ENCODE measurements around the gene TM6SF1. TPM values are rescaled to one million over a fixed set of nuclear protein-coding genes. Genes with fewer than 3 reads are reported as not detected.
"Not testable (repeated sequence)": the region's sequence is repeated elsewhere in the genome, so short reads cannot be mapped to it uniquely, and the experiment has no call there.

TM6SF1 gene
- total RNA-seq, 1 donor from 2014 or later = 3.6 TPM

DNA sequence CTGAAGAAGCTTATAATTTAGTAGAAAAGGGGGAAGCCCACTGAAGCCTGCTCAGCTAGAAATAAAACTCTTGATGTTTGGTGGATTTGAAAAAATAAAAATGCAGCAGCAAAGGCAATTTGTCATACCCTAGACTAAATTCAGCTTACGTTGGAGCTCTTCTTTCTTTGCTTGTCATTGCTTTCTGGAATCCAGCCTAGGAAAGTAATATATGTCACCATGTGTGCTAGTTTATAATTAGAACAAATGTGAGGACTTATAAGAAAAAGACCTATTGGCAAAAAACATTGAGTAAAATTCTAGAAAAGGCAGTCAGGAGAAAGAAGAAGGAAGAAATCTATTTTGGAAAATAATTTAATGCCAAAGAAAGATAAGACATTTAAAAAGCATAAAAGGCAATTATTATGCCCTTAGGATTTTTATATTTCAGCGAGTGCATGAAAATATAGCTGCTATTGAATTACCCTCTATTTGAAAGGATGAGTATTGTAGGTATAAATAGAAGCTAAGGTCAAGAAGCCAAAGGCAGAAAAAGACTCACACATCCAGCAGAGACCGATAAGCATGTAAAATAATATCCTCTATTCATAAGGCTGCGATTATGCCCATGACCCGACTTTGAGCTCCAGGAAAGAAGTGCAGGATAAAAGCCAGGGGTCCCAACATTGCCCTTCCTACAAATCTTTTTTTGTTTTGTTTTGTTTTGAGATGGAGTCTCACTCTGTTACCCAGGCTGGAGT, 29.8 kb upstream of the TM6SF1 start:
- no peak for DNase-seq
- H3K27me3 Mint-ChIP-seq = peaks cover 34% of the 10 kb centered on the region
- H3K4me1 Mint-ChIP-seq = peaks cover 3% of the 10 kb centered on the region
- peaks cover 16% of the 10 kb centered on the region for H3K9me3 Mint-ChIP-seq
- peaks cover 2% of the 10 kb centered on the region for H3K36me3 Mint-ChIP-seq (ENCODE audit: low read depth)
- H3K27ac Mint-ChIP-seq = no peak overlapping the region
- intact Hi-C loops (cut with micrococcal nuclease) = no loop called here
- H3K4me3 Mint-ChIP-seq = no peak overlapping the region

DNA sequence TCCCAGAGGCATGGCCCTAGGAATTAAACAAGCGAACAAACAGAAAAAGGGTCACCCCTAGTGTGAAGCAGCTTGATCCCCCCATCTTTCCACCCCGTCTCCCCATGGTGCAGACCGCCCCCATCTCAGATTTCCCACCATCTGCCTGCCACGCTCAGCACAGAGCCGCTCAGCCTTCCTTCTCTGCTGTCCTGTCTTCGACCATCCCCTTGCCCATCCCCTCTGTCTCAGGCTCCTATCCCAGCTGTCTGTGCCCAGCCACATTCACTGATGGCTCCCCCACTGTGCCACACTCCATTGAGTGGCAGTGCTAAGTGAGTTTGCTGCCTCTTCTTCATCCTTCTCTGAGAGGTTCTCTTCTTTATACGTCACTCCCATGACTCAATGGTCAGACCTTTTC, 28.7 kb upstream of the TM6SF1 start:
- DNase-seq = no peak
- peaks cover 36% of the 10 kb centered on the region for H3K27me3 Mint-ChIP-seq
- peaks cover 16% of the 10 kb centered on the region for H3K9me3 Mint-ChIP-seq
- H3K36me3 Mint-ChIP-seq (ENCODE audit: low read depth) = peaks cover 2% of the 10 kb centered on the region
- H3K4me1 Mint-ChIP-seq = peaks cover 3% of the 10 kb centered on the region
- no peak overlapping the region for H3K27ac Mint-ChIP-seq
- intact Hi-C loops (cut with micrococcal nuclease) = no loop called here
- no peak overlapping the region for H3K4me3 Mint-ChIP-seq

DNA sequence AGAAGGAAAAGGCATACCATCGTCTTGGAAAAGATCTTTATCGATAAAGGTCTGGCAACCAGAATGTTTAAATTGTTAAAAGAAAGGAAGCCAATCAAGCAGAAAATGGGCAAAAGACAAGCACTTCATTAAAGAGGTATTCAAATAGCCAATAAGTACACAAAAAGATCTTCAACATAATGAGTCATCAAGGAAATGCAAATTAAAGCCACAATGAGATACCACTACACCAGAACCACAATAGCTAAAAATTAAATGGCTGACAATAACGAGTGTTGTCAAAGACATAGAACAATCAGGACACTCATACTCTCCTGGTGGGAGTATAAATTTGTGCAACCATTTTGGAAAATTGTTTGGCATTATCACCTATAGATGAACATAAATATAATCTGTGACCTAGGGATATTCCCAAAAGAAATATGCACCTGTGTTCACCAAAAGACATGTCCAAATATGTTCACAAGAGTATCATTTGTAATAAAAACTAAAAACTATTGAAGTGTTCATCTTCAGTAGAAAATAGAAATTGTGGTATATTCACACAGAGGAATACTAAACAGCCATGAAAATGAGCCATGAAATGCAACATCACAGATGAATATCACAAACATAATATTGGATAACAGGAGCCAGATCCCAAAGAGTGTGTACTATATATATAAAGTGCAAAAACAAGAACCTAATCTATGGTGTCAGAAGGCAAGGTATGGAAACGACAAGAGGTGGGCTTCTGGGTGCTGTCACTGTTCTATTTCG, 26.0 kb upstream of the TM6SF1 start:
- no peak overlapping the region for H3K27ac Mint-ChIP-seq
- peaks cover 40% of the 10 kb centered on the region for H3K27me3 Mint-ChIP-seq
- peaks cover 10% of the 10 kb centered on the region for H3K9me3 Mint-ChIP-seq
- no peaks in the 10 kb centered on the region for H3K36me3 Mint-ChIP-seq (ENCODE audit: low read depth)
- intact Hi-C loops (cut with micrococcal nuclease) = no loop called here
- peaks cover 3% of the 10 kb centered on the region for H3K4me1 Mint-ChIP-seq
- DNase-seq = no peak
- no peak overlapping the region for H3K4me3 Mint-ChIP-seq

DNA sequence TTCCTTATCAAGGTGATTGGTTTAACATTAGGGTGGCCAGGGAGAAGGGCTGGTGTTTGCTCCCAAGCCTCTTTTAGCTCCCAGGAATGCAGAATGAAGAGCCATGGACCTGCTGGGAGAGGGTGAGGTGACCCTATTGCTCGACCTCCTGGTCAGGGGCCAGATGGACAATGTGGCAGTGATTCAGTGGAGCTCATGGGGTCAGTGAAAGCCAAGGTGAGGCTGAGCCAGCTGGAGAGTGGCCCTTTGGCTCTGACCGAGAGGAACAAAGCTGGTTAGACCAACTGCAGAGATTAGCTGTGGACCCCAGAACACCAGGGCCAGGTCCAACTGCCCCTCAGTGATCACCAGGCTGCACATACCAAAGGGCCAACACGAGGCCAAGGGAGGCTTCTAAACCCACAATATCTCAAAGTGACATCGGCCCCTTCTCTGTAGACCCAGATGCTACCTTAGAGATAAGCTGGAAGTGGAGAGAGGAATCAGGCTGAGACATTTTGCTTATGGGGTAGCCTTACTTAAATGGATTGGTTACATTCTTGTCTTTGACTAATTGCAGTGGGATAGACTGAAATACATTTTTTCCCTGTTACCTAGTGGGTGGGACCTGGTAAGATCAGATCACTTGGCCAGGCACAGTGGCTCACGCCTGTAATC, 24.6 kb upstream of the TM6SF1 start:
- peaks cover 3% of the 10 kb centered on the region for H3K4me1 Mint-ChIP-seq
- H3K36me3 Mint-ChIP-seq (ENCODE audit: low read depth) = no peaks in the 10 kb centered on the region
- H3K4me3 Mint-ChIP-seq = no peak overlapping the region
- peaks cover 10% of the 10 kb centered on the region for H3K9me3 Mint-ChIP-seq
- H3K27me3 Mint-ChIP-seq = peaks cover 42% of the 10 kb centered on the region
- H3K27ac Mint-ChIP-seq = no peak overlapping the region
- DNase-seq = no peak
- intact Hi-C loops (cut with micrococcal nuclease) = no loop called here

DNA sequence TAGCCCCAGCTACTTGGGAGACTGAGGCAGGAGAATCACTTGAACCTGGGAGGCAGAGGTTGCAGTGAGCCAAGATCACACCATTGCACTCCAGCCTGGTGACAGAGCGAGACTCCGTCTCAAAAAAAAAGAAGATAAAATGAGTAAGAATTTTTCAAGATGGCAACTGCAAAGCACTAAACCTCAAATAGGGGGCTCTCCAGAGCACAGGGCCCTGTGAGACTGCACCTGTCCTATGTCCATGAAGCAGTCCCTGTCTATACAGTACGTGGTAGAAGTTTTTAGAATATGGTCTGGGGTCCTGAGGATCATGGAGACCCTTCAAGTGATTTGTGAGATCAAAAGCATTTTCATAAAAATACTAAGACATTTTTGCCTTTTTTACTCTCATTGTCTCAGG, 22.0 kb upstream of the TM6SF1 start:
- H3K4me1 Mint-ChIP-seq; H3K4me3 Mint-ChIP-seq; intact Hi-C loops (cut with micrococcal nuclease); H3K36me3 Mint-ChIP-seq (ENCODE audit: low read depth); H3K9me3 Mint-ChIP-seq; H3K27ac Mint-ChIP-seq; DNase-seq: not testable (repeated sequence)
- H3K27me3 Mint-ChIP-seq = peaks cover 37% of the 10 kb centered on the region

DNA sequence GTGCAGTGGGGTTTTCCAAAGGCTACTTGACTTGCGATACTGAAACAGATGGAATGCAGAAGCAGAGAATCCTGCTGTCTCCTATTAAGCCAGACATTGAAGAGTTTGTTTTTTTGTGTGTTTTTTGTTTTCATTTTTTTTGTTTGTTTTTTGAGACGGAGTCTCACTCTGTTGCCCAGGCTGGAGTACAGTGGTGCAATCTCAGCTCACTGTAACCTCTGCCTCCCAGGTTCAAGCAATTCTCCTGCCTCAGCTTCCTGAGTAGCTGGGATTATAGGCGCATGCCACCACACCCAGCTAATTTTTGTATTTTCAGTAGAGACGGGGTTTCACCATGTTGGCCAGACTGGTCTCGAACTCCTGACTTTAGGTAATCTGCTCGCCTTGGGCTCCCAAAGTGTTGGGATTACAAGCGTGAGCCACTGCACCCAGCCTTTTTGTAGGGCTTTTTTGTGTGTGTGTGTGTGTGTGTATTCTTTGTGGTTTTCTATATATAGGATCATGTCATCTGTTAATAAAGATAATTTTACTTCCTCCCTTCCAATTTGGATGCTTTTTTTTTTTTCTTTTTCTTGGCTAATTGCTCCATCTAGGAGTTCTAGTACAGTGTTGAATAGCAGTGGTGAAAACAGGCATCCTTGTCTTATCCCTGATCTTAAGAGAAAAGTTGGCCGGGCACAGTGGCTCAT, 21.4 kb upstream of the TM6SF1 start:
- peaks cover 37% of the 10 kb centered on the region for H3K27me3 Mint-ChIP-seq
- H3K4me3 Mint-ChIP-seq = not testable (repeated sequence)

DNA sequence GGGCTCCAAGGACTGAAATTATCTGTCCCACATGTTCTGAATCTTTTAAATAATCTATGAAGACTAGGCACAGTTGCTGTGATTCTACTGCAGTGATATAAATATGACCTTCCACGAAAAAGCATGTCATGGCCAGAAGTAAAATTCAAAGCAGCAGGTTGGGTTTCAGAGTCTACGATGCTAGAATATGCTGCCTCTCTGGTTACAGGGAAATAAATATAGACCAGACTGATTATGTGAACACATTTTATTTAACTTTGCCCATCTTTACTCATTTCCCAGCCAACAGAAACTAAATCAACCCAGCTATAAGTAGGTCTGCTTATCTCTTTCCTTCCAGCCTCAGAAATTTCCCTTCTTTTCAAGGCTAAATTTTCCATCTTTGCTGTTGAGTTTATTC, 19.9 kb upstream of the TM6SF1 start:
- Mint-ChIP-seq H3K4me1 (peaks cover 8% of the 10 kb centered on the region), H3K4me3 (no peak overlapping the region), H3K27me3 (peaks cover 31% of the 10 kb centered on the region), H3K27ac (no peak overlapping the region), H3K36me3 (ENCODE audit: low read depth) (no peaks in the 10 kb centered on the region), H3K9me3 (peaks cover 3% of the 10 kb centered on the region)
- intact Hi-C loops (cut with micrococcal nuclease) = no loop called here
- DNase-seq = no peak

More for the DNA sequence above, 21.4 kb upstream of the TM6SF1 start:
- intact Hi-C loops (cut with micrococcal nuclease); H3K27ac Mint-ChIP-seq; H3K9me3 Mint-ChIP-seq; H3K36me3 Mint-ChIP-seq (ENCODE audit: low read depth); DNase-seq; H3K4me1 Mint-ChIP-seq: not testable (repeated sequence)

DNA sequence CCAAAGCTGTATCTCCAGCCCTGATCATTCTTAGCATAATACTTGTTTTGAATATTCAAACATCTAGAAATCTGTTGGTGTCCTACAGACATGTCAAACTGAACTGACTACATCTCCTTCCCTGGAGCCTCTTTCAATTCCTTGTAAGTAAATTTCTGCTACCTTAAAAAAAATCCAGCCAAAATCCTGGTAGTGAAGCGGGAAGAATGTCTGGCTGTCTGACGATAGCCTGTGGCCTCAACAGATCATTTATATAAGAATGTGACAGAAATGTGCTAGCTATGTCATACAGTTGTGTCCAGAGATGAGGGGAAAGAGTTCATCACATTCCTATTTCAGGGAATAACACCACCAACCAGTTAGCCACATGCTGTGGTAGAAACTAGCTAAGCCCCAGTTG, 18.6 kb upstream of the TM6SF1 start:
- Mint-ChIP-seq H3K27ac (no peak overlapping the region), H3K4me3 (no peak overlapping the region), H3K9me3 (peaks cover 3% of the 10 kb centered on the region)

DNA sequence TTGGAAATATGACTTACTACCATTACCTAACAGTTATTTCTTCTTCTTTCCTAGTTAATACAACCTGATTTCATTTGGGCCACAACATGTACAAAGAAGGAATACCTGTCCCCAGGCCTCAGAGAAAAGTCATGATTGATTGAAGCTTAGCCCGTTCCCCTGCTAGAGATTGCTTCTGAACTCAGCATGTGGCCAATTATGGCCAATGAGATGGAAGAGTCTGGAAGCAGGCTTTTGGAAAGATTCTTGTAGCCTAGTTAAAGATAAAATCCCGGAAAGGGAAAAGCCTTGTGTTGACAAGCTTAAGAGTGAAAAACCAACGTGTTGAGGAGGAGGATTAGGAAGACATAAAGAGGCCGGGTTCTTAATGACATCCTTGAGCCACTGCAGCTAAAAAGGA, 17.0 kb upstream of the TM6SF1 start:
- no peak for DNase-seq
- no peaks in the 10 kb centered on the region for H3K36me3 Mint-ChIP-seq (ENCODE audit: low read depth)
- no peak overlapping the region for H3K27ac Mint-ChIP-seq
- H3K27me3 Mint-ChIP-seq = peaks cover 22% of the 10 kb centered on the region
- no peaks in the 10 kb centered on the region for H3K9me3 Mint-ChIP-seq
- H3K4me3 Mint-ChIP-seq = no peak overlapping the region
- intact Hi-C loops (cut with micrococcal nuclease) = no loop called here
- H3K4me1 Mint-ChIP-seq = peaks cover 8% of the 10 kb centered on the region

More for the DNA sequence above, 18.6 kb upstream of the TM6SF1 start:
- H3K36me3 Mint-ChIP-seq (ENCODE audit: low read depth) = no peaks in the 10 kb centered on the region
- H3K27me3 Mint-ChIP-seq = peaks cover 28% of the 10 kb centered on the region
- intact Hi-C loops (cut with micrococcal nuclease) = no loop called here
- no peak for DNase-seq
- peaks cover 8% of the 10 kb centered on the region for H3K4me1 Mint-ChIP-seq

DNA sequence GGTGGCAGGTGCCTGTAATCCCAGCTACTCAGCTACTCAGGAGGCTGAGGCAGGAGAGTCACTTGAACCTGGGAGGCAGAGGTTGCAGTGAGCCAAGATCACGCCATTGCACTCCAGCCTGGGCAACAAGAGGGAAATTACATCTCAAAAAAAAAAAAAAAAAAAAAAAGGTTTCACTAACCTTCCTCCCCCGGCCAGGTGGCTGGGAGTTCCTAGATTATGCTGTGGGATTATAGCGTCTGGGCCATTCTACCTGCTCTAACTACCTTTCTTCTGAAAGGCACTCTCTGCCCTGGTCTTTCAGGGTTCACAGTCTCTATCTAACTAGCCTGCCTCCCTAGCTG, 15.5 kb upstream of the TM6SF1 start:
- H3K4me1 Mint-ChIP-seq; H3K36me3 Mint-ChIP-seq (ENCODE audit: low read depth); H3K9me3 Mint-ChIP-seq; H3K4me3 Mint-ChIP-seq; intact Hi-C loops (cut with micrococcal nuclease); DNase-seq: not testable (repeated sequence)
- Mint-ChIP-seq H3K27ac (peak overlapping the region; percentile 38), H3K27me3 (peaks cover 27% of the 10 kb centered on the region)

DNA sequence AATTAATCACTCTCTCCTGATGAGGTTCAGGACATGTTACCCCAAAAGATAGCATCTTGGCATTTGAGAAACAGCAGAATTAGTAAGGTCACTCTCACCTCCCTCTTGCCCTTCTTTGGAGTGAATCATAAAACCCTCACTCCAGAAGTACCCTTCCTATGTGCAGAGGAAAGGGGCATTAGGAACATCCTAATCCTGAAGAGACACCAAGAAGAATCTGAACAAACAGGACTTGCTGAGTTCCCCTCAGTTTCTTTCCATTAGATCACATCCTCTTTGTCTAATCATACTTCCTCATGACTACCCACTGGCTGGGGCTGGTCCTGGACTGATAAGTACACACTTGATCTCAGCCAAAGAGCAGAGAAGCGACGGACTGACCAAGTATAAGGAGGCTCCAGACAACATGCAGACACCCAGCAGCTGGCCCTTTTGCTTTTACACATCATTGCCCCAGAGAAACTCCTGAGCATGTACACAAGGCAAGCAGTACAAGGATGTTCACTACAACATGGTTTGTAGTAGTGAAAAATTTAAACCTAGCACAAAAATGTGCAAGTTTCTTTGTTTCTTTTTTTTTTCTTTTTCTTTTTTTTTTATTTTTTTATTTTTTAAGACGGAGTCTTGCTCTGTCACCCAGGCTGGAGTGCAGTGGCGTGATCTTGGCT, 15.0 kb upstream of the TM6SF1 start:
- Mint-ChIP-seq H3K27ac (peak overlapping the region; percentile 38), H3K27me3 (peaks cover 31% of the 10 kb centered on the region), H3K4me1 (peaks cover 8% of the 10 kb centered on the region), H3K9me3 (peaks cover 10% of the 10 kb centered on the region), H3K36me3 (ENCODE audit: low read depth) (no peaks in the 10 kb centered on the region), H3K4me3 (peak overlapping the region; percentile 46)
- no peak for DNase-seq
- intact Hi-C loops (cut with micrococcal nuclease) = no loop called here

DNA sequence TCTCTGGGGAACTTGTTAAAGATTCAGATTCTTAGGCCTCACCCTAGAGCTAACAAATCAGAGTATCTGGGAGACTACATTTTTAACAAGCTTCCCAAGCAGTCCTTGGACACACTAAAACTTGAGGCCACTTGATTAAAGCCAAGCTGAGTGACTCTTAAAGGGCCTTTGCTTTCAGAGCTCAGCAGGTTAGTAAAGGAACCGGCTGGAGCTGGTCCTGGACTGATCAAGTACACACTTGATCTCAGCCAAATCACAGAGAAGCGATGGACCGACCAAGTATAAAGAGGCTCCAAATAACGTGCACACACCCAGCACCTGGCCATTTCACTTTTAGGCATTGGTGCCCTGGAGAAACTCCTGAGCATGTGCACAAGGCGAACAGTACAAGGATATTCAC, 12.9 kb upstream of the TM6SF1 start:
- Mint-ChIP-seq H3K9me3 (peaks cover 20% of the 10 kb centered on the region), H3K27me3 (peaks cover 31% of the 10 kb centered on the region), H3K27ac (no peak overlapping the region), H3K4me1 (peaks cover 6% of the 10 kb centered on the region), H3K36me3 (ENCODE audit: low read depth) (no peaks in the 10 kb centered on the region), H3K4me3 (no peak overlapping the region)
- intact Hi-C loops (cut with micrococcal nuclease) = no loop called here
- DNase-seq = no peak

DNA sequence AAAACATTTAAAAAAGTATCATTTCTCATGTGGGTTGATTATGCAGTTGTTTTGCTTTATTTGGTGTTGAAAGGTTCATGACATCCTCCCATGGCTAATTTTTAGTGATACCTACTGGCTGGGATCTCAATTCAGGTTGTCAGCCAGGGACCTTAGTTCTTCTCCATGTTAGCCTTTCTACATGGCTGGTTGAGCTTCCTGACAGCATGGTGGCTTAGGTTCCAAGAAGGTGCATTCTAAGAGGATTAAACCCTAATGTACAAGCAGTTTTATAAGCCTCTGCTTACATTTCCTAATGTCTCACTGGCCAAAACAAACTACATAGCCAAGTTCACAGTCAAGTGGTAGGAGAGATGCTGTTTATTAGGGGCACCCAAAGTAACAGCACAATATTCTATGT, 9.4 kb upstream of the TM6SF1 start:
- Mint-ChIP-seq H3K27me3 (peaks cover 53% of the 10 kb centered on the region), H3K27ac (no peak overlapping the region), H3K36me3 (ENCODE audit: low read depth) (no peaks in the 10 kb centered on the region), H3K9me3 (peaks cover 23% of the 10 kb centered on the region), H3K4me3 (no peak overlapping the region), H3K4me1 (no peaks in the 10 kb centered on the region)
- no peak for DNase-seq
- intact Hi-C loops (cut with micrococcal nuclease) = no loop called here

Measured in activated CD4-positive, alpha-beta T cell treated with anti-CD3 and anti-CD28 coated beads, Interleukin-2, amount 10 ng/mL, durations not matched to agents 24 days and 14 days (primary cell).